Heart left ventricle (tissue), 16 donors: Measurements from ENCODE around the gene SPATA31D1. TPM values are rescaled to one million over a fixed set of nuclear protein-coding genes. Genes with fewer than 3 reads are reported as not detected.

ENCODE experiments used
- ATAC-seq, 4 donors: fragments of 200-7000 bp; cut with Tn5 transposase; one replicate each; pipeline ENCODE4 v1.9.1; 2020 to 2022; ENCODE audit warnings: moderate library complexity in 4 of 4, mild to moderate bottlenecking in 3 of 4, moderate number of reproducible peaks in 1 of 4
- DNase-seq, 5 donors: peaks; one replicate each; pipeline ENCODE4 v3.0.0-alpha.2; 2020
- H3K27ac ChIP-seq, 12 donors: fragments of 200-600 bp; sonication (generic) in 4 of 12; one replicate each; pipeline versions ENCODE4 v1.5.0 to v1.8.0; 2016 to 2022; ENCODE audit warnings: mild to moderate bottlenecking in 2 of 12
- H3K27me3 ChIP-seq, 9 donors: fragments of 200-600 bp; sonication (generic) in 2 of 9; one replicate each; pipeline versions ENCODE4 v1.5.1 to v1.8.0; 2016 to 2022; ENCODE audit warnings: mild to moderate bottlenecking in 3 of 9
- H3K36me3 ChIP-seq, 9 donors: fragments of 200-600 bp; sonication (generic) in 2 of 9; one replicate each; pipeline versions ENCODE4 v1.5.0 to v1.8.0; 2018 to 2022; ENCODE audit warnings: mild to moderate bottlenecking in 2 of 9
- H3K4me1 ChIP-seq, 12 donors: fragments of 200-600 bp; sonication (generic) in 4 of 12; one replicate each; pipeline versions ENCODE4 v1.5.0 to v1.8.0; 2016 to 2022; ENCODE audit warnings: mild to moderate bottlenecking in 3 of 12
- H3K4me3 ChIP-seq, 12 donors: fragments of 200-600 bp; sonication (generic) in 4 of 12; one replicate each; pipeline versions ENCODE4 v1.5.0 to v1.8.0; 2017 to 2022; ENCODE audit warnings: mild to moderate bottlenecking in 9 of 12, moderate library complexity in 4 of 12
- H3K9me3 ChIP-seq, 12 donors: fragments of 200-600 bp; sonication (generic) in 4 of 12; one replicate each; pipeline versions ENCODE4 v1.5.0 to v1.8.0; 2016 to 2022; ENCODE audit warnings: mild to moderate bottlenecking in 1 of 12
- CTCF ChIP-seq, 12 donors: fragments of 200-600 bp; sonication (generic) in 4 of 12; IDR thresholded peaks; one replicate each; pipeline versions ENCODE4 v1.5.0 to v1.8.0; 2018 to 2022; ENCODE audit warnings: antibody characterized with exemption in 12 of 12, mild to moderate bottlenecking in 5 of 12
- POLR2A ChIP-seq, 2 donors: fragments of 450-650 bp; IDR thresholded peaks; one replicate each; pipeline ENCODE4 v1.6.1; 2017; ENCODE audit warnings: antibody characterized with exemption in 2 of 2, mild to moderate bottlenecking in 2 of 2, moderate library complexity in 2 of 2
- WGBS, 4 donors: extraction: QIAGEN DNeasy Blood & Tissue Kit in 2 of 4; methylation state at CpG; one replicate each; pipeline versions ENCODE4 v1.1.5 to v1.1.7; 2013 to 2018; 5-methylcytosine and 5-hydroxymethylcytosine counted together
- intact Hi-C, 10 donors: fragments of 100-400 bp; cut with DNase I; formaldehyde crosslinking; loops; one replicate each; pipeline versions ENCODE4 v1.11.1 to v1.14.2; 2022
- polyA plus RNA-seq, 2 donors: library from polyadenylated mRNA; stranded (reverse); fragments of 200-250 nt; gene quantifications; one replicate each; pipeline ENCODE4 v1.2.3, GENCODE V29; 2013
- total RNA-seq, 9 donors: library from RNA; depleted of rRNA in 2 of 9; stranded (reverse); fragments of >200 nt in 2 of 9; fragmentation: NEBNext Ultra II Directional in 3 of 9; extraction: Animal tissue kit (Norgen Biotek cat#: 25700) in 3 of 9; gene quantifications; one replicate each; pipeline versions ENCODE4 v1.1.0 to v1.2.4, GENCODE V29; 2016 to 2023
- donor health status: ischemic (EF 13 %, LVEDD 7.1; RV severe dilation, severe dysfunction).
- donor health status: healthy with polysubstance abuse.
- donor health status: DM: no; HTN: yes; CAD: no.
- donor health status: DM: no; HTN: no; CAD: no.
- donor health status: ischemic (EF 25% LVEDD 6.9; RV normal size, moderate dysfunction).
- donor health status: ischemic (EF 25% LVEDD 5.7; RV mildly dilated, moderate dysfunction).
- donor health status: healthy.
- donor health status: DM: yes; HTN: yes; CAD: no.
- donor health status: ischemic (EF 35%, LVEDD 5.7; RV mildly dilated, moderate dysfunction).
- donor health status: nonischemic (EF 11% LVEDD 7.7; RV severe dilation, severe dysfunction).
- donor health status: DM: yes; HTN: yes; CAD: no.
- donor health status: PGD.
- donor health status: ischemic (EF 29% LVEDD 5.4; RV normal size, mild dysfunction).
- donor health status: nonischemic (EF 23%, LVEDD 6.1; RV moderate dilation, normal function).

The SPATA31D1 gene
- total and polyA plus RNA-seq, 11 donors: 0.07 TPM; not detected in 10

- DNase-seq (no peak), ATAC-seq (no peak)
- Histone ChIP-seq H3K27ac (no peak overlapping the region), H3K4me1 (no peaks in the 10 kb centered on the region), H3K36me3 (no peaks in the 10 kb centered on the region), H3K4me3 (no peak overlapping the region), H3K27me3 (no peaks in the 10 kb centered on the region), H3K9me3 (no peaks in the 10 kb centered on the region)
- WGBS, 4 donors: 87 to 93% (median 90%) methylated on average over 5 of the region's 5 CpGs
- no peak for TF ChIP-seq POLR2A (IDR thresholded peaks at IDR 0.05)
- no peak for TF ChIP-seq CTCF (IDR thresholded peaks at IDR 0.05)
- intact Hi-C loops: no loop called here
Measured at GRCh38 chr9:81993656-81994055, 5.1 kb downstream of the SPATA31D1 start.

DNA sequence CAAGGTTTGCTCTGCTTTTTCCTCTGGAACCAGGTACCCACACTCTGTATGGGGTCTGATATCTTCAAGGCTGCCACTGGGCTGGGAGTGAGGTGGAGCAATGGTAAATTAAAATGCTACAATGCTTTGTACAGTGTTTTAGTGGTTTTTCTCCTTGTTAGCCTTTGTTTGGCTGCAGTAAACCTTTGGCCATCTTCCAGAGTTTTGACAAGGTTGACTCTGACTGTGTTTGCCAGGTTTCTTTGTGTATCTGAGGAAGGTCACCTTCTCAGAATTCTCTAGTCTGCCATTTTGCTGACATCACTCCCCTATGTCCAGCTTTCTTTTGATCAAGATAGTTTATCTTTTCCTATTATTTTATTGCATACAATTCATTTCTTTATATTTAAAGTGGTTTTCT is 11.2 kb downstream of the SPATA31D1 start:
- ATAC-seq: no peak
- Histone ChIP-seq H3K36me3 (no peaks in the 10 kb centered on the region), H3K27ac (no peak overlapping the region), H3K4me1 (peaks cover 0 to 6% (median 0%) of the 10 kb centered on the region in 12 donors), H3K4me3 (no peak overlapping the region), H3K9me3 (peaks cover 0 to 8% (median 0%) of the 10 kb centered on the region in 12 donors), H3K27me3 (no peaks in the 10 kb centered on the region)
- TF ChIP-seq POLR2A (IDR thresholded peaks at IDR 0.05): no peak
- no peak for TF ChIP-seq CTCF (IDR thresholded peaks at IDR 0.05)
- intact Hi-C loops: no loop called here
- DNase-seq: no peak

DNA sequence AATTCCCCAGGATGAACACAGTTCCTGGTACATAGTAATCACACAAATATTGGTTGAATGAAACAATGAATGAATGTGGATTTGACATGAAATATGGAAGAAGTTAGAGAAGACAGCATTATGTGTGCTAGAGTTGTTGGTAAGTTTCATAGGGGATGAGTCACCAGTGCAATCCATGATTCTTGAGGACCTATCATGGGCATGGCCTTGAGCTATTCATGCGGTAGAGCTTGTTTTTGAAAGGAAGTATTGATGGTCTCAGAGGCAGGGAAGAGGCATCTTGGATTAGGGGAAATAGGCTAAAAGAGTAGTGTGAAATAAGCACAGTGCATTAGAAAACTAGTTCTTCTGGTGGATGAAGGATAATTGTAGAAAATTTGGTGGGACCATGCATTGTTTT is 22.1 kb downstream of the SPATA31D1 start:
- ATAC-seq (no peak), DNase-seq (no peak)
- Histone ChIP-seq H3K27ac (no peak overlapping the region), H3K4me3 (no peak overlapping the region), H3K4me1 (no peaks in the 10 kb centered on the region), H3K36me3 (no peaks in the 10 kb centered on the region), H3K27me3 (no peaks in the 10 kb centered on the region), H3K9me3 (peaks cover 0 to 20% (median 0%) of the 10 kb centered on the region in 12 donors)
- TF ChIP-seq CTCF (IDR thresholded peaks at IDR 0.05) (no peak), POLR2A (IDR thresholded peaks at IDR 0.05) (no peak)
- intact Hi-C loops: no loop called here
- 86 to 95% (median 92%) methylated on average over 1 of the region's 1 CpG for WGBS, 4 donors

DNA sequence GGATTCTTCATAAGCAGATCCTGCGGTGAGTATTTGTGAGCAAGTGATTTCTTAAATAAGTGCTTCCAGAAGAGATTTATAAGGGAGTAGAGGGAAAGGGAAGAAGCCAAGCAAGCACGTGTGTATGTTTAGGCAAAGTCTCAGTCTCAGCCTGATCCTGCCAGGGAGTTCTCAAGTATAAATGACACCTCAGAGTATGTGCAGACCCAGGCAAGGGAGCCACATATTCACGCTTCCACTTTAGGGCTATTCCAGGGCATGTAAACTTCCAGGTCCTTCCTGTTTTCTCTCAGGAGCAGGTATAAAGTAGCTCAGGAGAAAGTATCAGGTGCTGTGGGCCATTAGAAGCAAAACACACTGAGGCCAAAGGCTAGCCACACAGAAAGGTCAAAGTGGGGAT is 22.6 kb downstream of the SPATA31D1 start:
- whole genome bisulfite sequencing, 4 donors: 72 to 81% (median 77%) methylated on average over 3 of the region's 3 CpGs

More for the DNA sequence above, 22.6 kb downstream of the SPATA31D1 start:
- DNase-seq: no peak
- peaks cover 0 to 22% (median 0%) of the 10 kb centered on the region in 12 donors for H3K9me3 ChIP-seq
- H3K4me3 ChIP-seq: no peak overlapping the region
- TF ChIP-seq POLR2A (IDR thresholded peaks at IDR 0.05) (no peak), CTCF (IDR thresholded peaks at IDR 0.05) (no peak)
- no peak overlapping the region for H3K27ac ChIP-seq
- no peak for ATAC-seq
- intact Hi-C loops: no loop called here
- no peaks in the 10 kb centered on the region for H3K36me3 ChIP-seq
- no peaks in the 10 kb centered on the region for H3K4me1 ChIP-seq
- H3K27me3 ChIP-seq: no peaks in the 10 kb centered on the region
